Measurements from ENCODE around the gene SLC27A2.
"Not testable (repeated sequence)": the region's sequence is repeated elsewhere in the genome, so short reads cannot be mapped to it uniquely, and the experiment has no call there.

GRCh38 chr15:50188793-50189192 lies 6.8 kb downstream of the SLC27A2 start:
- TF ChIP-seq CTCF, EZH2phosphoT487 (IDR thresholded peaks at IDR 0.05): not testable (repeated sequence)

All from neural progenitor cell (in vitro differentiated cells).